ENCODE results near the gene ASXL1.
A peak's percentile ranks its signal among the peaks of the same experiment; 100 is the strongest.

ASXL1 gene

DNA sequence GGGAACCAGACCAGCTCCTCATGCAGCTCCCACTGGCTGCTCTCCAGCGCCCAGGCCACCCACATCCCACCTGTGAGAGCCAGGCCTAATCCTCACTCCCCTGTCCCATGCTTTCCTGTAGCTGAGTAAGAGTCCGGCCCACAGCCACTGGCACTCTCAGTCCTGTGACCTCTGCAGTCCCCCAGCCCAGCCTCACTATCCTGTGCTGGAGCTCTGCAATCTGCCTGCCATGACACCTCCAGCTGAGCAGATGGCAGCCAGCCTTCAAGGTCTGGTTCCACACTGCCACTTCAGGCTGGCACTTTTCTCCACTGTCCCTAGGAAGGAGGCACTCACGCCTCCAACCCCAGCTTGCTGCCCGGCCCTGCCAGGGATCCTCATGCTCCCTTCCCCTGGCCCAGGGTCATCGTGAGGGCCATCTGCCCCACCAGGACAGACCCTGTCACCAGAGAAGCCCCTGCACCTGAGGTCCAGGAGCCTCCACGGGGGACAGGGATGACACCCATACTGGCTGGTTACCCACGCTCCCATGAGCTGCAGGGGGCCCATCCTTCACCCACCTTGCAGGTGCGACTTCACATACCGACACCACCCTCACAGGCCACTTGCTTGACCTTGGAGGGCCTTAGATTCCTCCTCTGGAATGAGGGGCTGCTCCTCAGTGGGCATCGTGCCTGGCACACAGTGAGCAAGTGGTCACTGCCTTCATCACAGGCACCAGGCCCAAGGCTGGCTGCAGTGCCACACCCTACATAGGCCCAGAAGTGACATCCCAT, 100.1 kb downstream of the ASXL1 start:
- peak overlapping the region; percentile 73 for H3K27ac ChIP-seq
- TF ChIP-seq, protein P1, sequence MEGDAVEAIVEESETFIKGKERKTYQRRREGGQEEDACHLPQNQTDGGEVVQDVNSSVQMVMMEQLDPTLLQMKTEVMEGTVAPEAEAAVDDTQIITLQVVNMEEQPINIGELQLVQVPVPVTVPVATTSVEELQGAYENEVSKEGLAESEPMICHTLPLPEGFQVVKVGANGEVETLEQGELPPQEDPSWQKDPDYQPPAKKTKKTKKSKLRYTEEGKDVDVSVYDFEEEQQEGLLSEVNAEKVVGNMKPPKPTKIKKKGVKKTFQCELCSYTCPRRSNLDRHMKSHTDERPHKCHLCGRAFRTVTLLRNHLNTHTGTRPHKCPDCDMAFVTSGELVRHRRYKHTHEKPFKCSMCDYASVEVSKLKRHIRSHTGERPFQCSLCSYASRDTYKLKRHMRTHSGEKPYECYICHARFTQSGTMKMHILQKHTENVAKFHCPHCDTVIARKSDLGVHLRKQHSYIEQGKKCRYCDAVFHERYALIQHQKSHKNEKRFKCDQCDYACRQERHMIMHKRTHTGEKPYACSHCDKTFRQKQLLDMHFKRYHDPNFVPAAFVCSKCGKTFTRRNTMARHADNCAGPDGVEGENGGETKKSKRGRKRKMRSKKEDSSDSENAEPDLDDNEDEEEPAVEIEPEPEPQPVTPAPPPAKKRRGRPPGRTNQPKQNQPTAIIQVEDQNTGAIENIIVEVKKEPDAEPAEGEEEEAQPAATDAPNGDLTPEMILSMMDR (conservative IDR thresholded peaks at IDR 0.05): no peak

DNA sequence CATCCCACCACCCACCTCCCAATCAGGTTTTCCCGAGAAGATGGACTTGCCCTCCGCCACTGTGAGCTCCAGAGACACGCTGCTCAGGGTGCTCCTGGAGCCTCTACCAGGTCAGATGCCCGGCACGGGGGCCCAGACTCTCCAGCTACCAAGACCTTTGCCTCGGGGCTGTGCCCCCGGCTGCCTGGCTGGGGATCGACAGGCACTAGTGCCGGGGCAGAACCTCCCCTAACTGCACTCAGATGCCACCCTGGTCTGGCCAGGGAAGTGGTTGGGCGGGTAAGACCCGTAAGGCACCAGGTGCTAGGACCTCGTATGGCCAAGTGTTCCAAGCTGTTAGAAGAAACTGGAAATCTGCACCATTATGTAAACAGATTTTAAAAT, 100.7 kb downstream of the ASXL1 start:
- TF ChIP-seq, protein P1 (conservative IDR thresholded peaks at IDR 0.05): no peak
- H3K27ac ChIP-seq: peak overlapping the region; percentile 73

DNA sequence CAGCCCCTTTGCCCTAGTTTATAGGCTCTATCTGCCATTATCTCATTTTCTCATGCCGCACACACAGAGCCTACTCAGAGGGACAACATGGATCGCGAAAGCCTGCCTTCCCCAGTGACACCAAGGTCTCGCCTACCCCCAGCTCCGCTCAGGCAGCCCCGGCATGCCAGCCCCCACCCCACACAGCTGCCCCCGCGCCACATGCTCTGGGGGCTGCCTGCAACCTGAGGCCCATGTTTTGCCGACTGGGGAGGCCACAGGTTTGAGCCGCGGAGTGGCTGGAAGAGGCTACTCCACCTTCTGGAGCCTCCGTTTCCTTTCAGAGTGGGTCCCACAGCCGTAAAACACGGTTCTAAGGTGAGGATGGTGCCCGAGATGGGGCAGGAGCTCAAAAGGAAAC, 102.1 kb downstream of the ASXL1 start:
- no peak overlapping the region for H3K27ac ChIP-seq
- TF ChIP-seq, protein P1 (conservative IDR thresholded peaks at IDR 0.05): no peak

DNA sequence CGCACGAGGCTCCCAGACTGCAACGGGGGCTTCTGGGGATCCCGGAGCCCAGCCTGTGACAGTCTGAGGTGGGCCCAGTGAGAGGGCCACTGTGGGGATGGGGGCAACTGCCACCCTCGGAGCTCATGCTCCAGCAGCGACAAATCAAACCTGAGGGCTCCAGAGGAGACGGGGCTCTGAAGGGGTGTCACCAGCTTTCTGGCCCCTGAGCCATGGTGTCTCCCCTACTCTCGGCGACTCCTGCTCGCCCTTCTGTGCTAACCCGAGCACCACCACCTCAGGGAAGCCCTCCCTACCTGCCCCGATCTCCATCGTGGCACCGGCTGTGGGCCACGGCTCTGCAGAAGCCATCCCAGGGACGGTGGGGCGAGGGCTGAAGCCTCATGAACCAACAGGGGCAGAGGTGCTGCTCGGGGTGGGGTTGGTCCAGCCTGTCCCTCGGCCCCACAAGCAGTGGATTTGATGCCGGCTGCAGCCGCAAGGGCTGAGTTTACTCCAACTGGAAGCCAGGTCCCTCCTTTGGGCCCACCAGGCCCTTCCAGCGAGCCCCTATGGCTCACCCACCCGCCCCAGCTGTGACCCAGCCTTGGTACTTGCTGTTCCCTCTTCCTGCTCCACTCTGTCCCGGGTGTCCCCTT, 102.7 kb downstream of the ASXL1 start:
- no peak overlapping the region for H3K27ac ChIP-seq
- TF ChIP-seq, protein P1 (conservative IDR thresholded peaks at IDR 0.05): no peak

DNA sequence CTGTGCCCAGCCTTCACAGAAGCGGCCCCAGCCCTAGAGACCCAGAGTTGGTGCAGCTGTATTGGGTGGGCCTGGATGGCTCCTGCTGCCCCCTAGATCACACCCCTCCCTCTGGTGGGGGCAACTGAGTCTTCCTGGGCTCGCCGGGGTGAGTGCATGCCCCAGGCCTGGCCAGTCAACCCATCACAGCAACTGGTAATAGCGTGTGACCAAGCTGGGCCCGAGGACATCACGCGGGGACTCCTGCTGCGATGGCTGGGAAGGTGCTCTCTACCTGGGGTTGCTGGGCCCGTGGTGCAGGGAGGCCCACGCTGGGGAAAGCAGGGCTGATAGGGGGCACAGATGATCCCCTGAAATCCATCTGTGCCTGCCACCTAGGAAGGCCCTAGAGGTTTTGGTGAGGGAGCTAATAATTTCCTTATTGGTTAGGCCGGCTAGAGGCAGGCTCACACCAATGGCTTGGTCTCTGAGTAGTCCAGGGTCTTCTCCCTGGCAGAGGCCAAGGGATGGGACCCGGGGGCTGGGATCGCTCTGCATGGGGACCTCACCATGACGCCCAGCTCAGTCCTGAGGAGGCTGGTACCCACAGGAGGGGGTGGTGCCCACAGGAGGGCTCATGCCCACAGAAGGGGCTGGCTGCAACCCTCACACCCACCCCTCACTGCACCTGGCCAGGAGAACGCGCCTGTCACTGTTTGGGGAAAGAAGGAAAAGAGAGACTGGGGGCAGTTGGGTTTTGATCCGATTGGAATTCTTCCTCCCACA, 103.9 kb downstream of the ASXL1 start:
- TF ChIP-seq, protein P1 (conservative IDR thresholded peaks at IDR 0.05): no peak
- no peak overlapping the region for H3K27ac ChIP-seq

DNA sequence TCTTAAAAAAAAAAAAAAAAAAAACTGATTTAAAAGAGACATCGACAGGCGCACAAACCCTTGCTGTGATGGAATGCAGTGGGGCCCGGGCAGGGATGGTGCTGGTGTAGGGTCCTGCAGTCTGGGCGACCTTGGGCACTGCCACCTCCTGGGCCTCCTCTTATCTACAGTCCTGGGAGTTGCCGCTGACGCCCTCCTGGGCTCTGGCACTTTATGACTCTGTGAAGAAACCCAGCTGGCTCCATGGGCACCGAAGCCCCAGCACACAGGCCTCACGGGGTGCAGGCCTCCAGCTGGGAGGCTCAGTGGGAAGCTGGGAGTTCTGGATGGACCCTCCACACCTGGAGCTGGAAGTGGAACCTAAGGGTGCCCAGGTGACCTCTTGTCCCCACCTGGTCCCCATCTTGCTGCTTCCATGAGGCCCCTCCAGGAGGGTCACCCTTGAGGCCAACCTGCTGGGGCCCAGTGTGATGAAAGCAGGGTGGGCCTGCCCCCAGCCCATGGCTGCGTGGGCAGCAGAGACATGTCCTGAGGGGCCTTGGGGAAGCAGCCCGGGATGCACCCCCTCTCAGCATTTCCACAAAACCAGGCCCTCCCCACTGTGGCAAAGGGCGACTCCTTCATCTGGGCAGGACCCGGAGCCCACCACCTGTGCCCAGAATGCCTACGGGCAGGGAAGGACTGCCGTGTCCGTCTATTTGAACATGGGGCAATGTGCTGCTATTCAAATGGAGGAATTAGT, 104.9 kb downstream of the ASXL1 start:
- TF ChIP-seq, protein P1 (conservative IDR thresholded peaks at IDR 0.05): no peak

More for the DNA sequence above, 104.9 kb downstream of the ASXL1 start:
- H3K27ac ChIP-seq: no peak overlapping the region

Measured in VCaP (cell line).